SK-N-SH (cell line): Measurements from ENCODE around the gene ZNF780A. TPM values are rescaled to one million over a fixed set of nuclear protein-coding genes. Genes with fewer than 3 reads are reported as not detected.

Experiments used
- CTCF ChIA-PET: fragments of 300-600, 350-600 bp; formaldehyde crosslinking; extraction: SDS; loops from one replicate; lab custom pipeline; 2021; lab: Yijun Ruan, JAX
- POLR2A ChIA-PET: fragments of 350-600 bp; sonication (Branson Sonifier 250); formaldehyde crosslinking; extraction: SDS; loops from one replicate; lab custom pipeline; 2020; ENCODE audit warnings: antibody characterized with exemption, inconsistent platforms; lab: Yijun Ruan, JAX
- DNase-seq: peaks from one replicate; pipeline ENCODE4 v3.0.0; 2012
- H2AFZ ChIP-seq: fragments of 200-600 bp; sonication (generic); 2 replicates; pipeline ENCODE4 v1.8.1; 2016; ENCODE audit warnings: antibody characterized with exemption, mild to moderate bottlenecking, low read depth
- H3F3A ChIP-seq: fragments of 200-600 bp; sonication (generic); replicated peaks from 2 replicates; pipeline ENCODE3; 2016; ENCODE audit warnings: antibody characterized with exemption, mild to moderate bottlenecking; ENCODE audit not compliant: insufficient read depth
- H3K27ac ChIP-seq, 2 experiments: fragments of 200-500 bp in 1 of 2; fragments of 200-600 bp in 1 of 2; sonication (Bioruptor generic) in 1 of 2; sonication (generic), shearing (Covaris generic) in 1 of 2; 2 replicates each; pipeline versions ENCODE4 v1.5.1 to v1.6.1; 2014 to 2016; ENCODE audit warnings: low read depth in 2 of 2, inconsistent platforms in 1 of 2, low read length in 1 of 2, mild to moderate bottlenecking in 1 of 2, mixed read lengths in 1 of 2
- H3K27me3 ChIP-seq: fragments of 200-600 bp; sonication (generic), shearing (Covaris generic); 2 replicates; pipeline ENCODE4 v1.6.1; 2016; ENCODE audit warnings: mixed run types; ENCODE audit not compliant: insufficient read depth
- H3K36me3 ChIP-seq, 2 experiments: fragments of 200-500 bp in 1 of 2; fragments of 200-600 bp in 1 of 2; sonication (Bioruptor generic) in 1 of 2; sonication (generic) in 1 of 2; replicated peaks in 1 of 2; 2 replicates each; pipeline versions ENCODE3 to v1.5.1; 2014 to 2016; ENCODE audit warnings: low read length in 1 of 2, mild to moderate bottlenecking in 1 of 2; ENCODE audit not compliant: insufficient read depth in 2 of 2, control insufficient read depth in 1 of 2
- H3K4me1 ChIP-seq, 2 experiments: fragments of 200-500 bp in 1 of 2; fragments of 200-600 bp in 1 of 2; sonication (Bioruptor generic) in 1 of 2; sonication (generic), shearing (Covaris generic) in 1 of 2; 2 replicates each; pipeline versions ENCODE4 v1.5.1 to v1.6.1; 2014 to 2016; ENCODE audit warnings: low read depth in 1 of 2, low read length in 1 of 2, mixed run types in 1 of 2; ENCODE audit not compliant: insufficient read depth in 2 of 2, control insufficient read depth in 1 of 2
- H3K4me2 ChIP-seq: fragments of 200-600 bp; sonication (generic), shearing (Covaris generic); 2 replicates; pipeline ENCODE4 v1.6.1; 2017; ENCODE audit warnings: mixed run types
- H3K4me3 ChIP-seq, 2 experiments: fragments of 200-500 bp in 1 of 2; fragments of 200-600 bp in 1 of 2; sonication (Bioruptor generic) in 1 of 2; sonication (generic), shearing (Covaris generic) in 1 of 2; 2 replicates each; pipeline versions ENCODE4 v1.5.1 to v1.8.1; 2014 to 2016; ENCODE audit warnings: low read depth in 2 of 2, inconsistent platforms in 1 of 2, low read length in 1 of 2, mild to moderate bottlenecking in 1 of 2, mixed read lengths in 1 of 2, moderate library complexity in 1 of 2
- H3K79me2 ChIP-seq: fragments of 200-600 bp; sonication (generic); 2 replicates; pipeline ENCODE4 v1.8.1; 2017; ENCODE audit warnings: mild to moderate bottlenecking; ENCODE audit not compliant: insufficient read depth
- H3K9ac ChIP-seq: fragments of 200-600 bp; sonication (generic); 2 replicates; pipeline ENCODE4 v1.6.1; 2017; ENCODE audit warnings: mixed run types
- H3K9me2 ChIP-seq: fragments of 200-600 bp; sonication (generic); 2 replicates; pipeline ENCODE4 v1.6.1; 2017; ENCODE audit warnings: mixed run types
- H3K9me3 ChIP-seq: fragments of 200-600 bp; sonication (generic); 2 replicates; pipeline ENCODE4 v1.6.1; 2017; ENCODE audit warnings: mixed run types, mild to moderate bottlenecking, moderate library complexity
- H4K20me1 ChIP-seq: fragments of 200-600 bp; sonication (generic); 2 replicates; pipeline ENCODE4 v1.6.1; 2017; ENCODE audit warnings: mild to moderate bottlenecking, mixed run types; ENCODE audit not compliant: insufficient read depth
- ELF1 ChIP-seq: IDR thresholded peaks from 2 replicates; pipeline ENCODE4 v1.4.0; 2012
- EP300 ChIP-seq, 2 experiments: IDR thresholded peaks; 2 replicates each; pipeline versions ENCODE4 v1.4.0 to v1.6.1; 2012; ENCODE audit warnings: borderline replicate concordance in 1 of 2, low read depth in 1 of 2, low read length in 1 of 2
- FOXM1 ChIP-seq: IDR thresholded peaks from 2 replicates; pipeline ENCODE4 v1.4.0; 2012; ENCODE audit warnings: low read depth, mild to moderate bottlenecking
- GABPA ChIP-seq: IDR thresholded peaks from 2 replicates; pipeline ENCODE4 v1.4.0; 2012; ENCODE audit warnings: low read depth, mild to moderate bottlenecking
- GATA2 ChIP-seq: sonication (generic); formaldehyde crosslinking; IDR thresholded peaks from 2 replicates; pipeline ENCODE4 v1.5.0; 2020; ENCODE audit warnings: mild to moderate bottlenecking, missing genetic modification reagents
- JUND ChIP-seq: IDR thresholded peaks from 2 replicates; pipeline ENCODE4 v1.4.0; 2012
- MEF2A ChIP-seq: IDR thresholded peaks from 2 replicates; pipeline ENCODE4 v1.4.0; 2012; ENCODE audit warnings: low read depth, borderline replicate concordance
- MXI1 ChIP-seq: IDR thresholded peaks from 2 replicates; pipeline ENCODE4 v1.6.1; 2012; ENCODE audit warnings: mild to moderate bottlenecking, low read depth, low read length, improper control_type of control experiment
- NFIC ChIP-seq: IDR thresholded peaks from 2 replicates; pipeline ENCODE4 v1.4.0; 2012; ENCODE audit warnings: borderline replicate concordance
- NRF1 ChIP-seq: IDR thresholded peaks from 2 replicates; pipeline ENCODE4 v1.6.1; 2012; ENCODE audit warnings: low read depth, mild to moderate bottlenecking, low read length
- POLR2AphosphoS5 ChIP-seq: IDR thresholded peaks from 2 replicates; pipeline ENCODE4 v1.6.1; 2012; ENCODE audit warnings: low read depth, low read length
- RAD21 ChIP-seq: IDR thresholded peaks from 2 replicates; pipeline ENCODE4 v1.6.1; 2012; ENCODE audit warnings: mild to moderate bottlenecking, low read length
- RFX5 ChIP-seq: IDR thresholded peaks from 2 replicates; pipeline ENCODE4 v1.6.1; 2012; ENCODE audit warnings: mild to moderate bottlenecking, improper control_type of control experiment, low read length
- SIN3A ChIP-seq: IDR thresholded peaks from 2 replicates; pipeline ENCODE4 v1.6.1; 2012; ENCODE audit warnings: low read depth, mild to moderate bottlenecking, low read length, moderate library complexity, borderline replicate concordance
- TAF1 ChIP-seq: IDR thresholded peaks from 2 replicates; pipeline ENCODE4 v1.6.1; 2012; ENCODE audit warnings: low read depth, mild to moderate bottlenecking, low read length, moderate library complexity, borderline replicate concordance
- TCF12 ChIP-seq: IDR thresholded peaks from 2 replicates; pipeline ENCODE4 v1.4.0; 2012
- TEAD4 ChIP-seq: IDR thresholded peaks from 2 replicates; pipeline ENCODE4 v1.4.0; 2012; ENCODE audit warnings: mild to moderate bottlenecking, borderline replicate concordance; ENCODE audit not compliant: insufficient read depth
- YY1 ChIP-seq: IDR thresholded peaks from 2 replicates; pipeline ENCODE4 v1.4.0; 2012; ENCODE audit warnings: low read depth, mild to moderate bottlenecking
- WGBS: methylation state at CpG from one replicate; pipeline ENCODE4 v1.1.6; 2017; ENCODE audit warnings: low lambda C conversion rate; 5-methylcytosine and 5-hydroxymethylcytosine counted together
- polyA plus RNA-seq, 3 experiments: library from polyadenylated mRNA; depleted of rRNA; stranded (reverse); fragments of >200 nt; gene quantifications; 2 replicates each; pipeline ENCODE4 v1.2.3, GENCODE V29; 2012
- TF ChIP-seq, protein P1 (sequence below): fragments of 200-600 bp; sonication (generic); IDR thresholded peaks from 2 replicates; pipeline ENCODE4 v1.6.1; 2017; ENCODE audit warnings: antibody characterized with exemption, mild to moderate bottlenecking, moderate library complexity
- TF ChIP-seq, protein P2 (sequence below): IDR thresholded peaks from 2 replicates; pipeline ENCODE4 v1.4.0; 2012; ENCODE audit warnings: low read depth
- TF ChIP-seq, protein P3 (sequence below): fragments of 150-350 bp; IDR thresholded peaks from 2 replicates; pipeline ENCODE4 v1.6.1; 2017; ENCODE audit warnings: antibody characterized with exemption, low read length, low read depth, borderline replicate concordance
- TF ChIP-seq, protein P4 (sequence below): IDR thresholded peaks from 2 replicates; pipeline ENCODE4; 2012
- TF ChIP-seq, protein P5 (sequence below): IDR thresholded peaks from 2 replicates; pipeline ENCODE4 v1.4.0; 2012; ENCODE audit warnings: low read depth, borderline replicate concordance

The ZNF780A gene
- 7.1 and 8.8 TPM in 2 replicates for polyA plus RNA-seq (2012; rRNA removed)
- 9.7 and 14.1 TPM in 2 replicates for polyA plus RNA-seq (2012; cell fraction: cytosol; rRNA removed)
- 7.7 and 10.0 TPM in 2 replicates for polyA plus RNA-seq (2012; cell fraction: nucleus; rRNA removed)

DNA sequence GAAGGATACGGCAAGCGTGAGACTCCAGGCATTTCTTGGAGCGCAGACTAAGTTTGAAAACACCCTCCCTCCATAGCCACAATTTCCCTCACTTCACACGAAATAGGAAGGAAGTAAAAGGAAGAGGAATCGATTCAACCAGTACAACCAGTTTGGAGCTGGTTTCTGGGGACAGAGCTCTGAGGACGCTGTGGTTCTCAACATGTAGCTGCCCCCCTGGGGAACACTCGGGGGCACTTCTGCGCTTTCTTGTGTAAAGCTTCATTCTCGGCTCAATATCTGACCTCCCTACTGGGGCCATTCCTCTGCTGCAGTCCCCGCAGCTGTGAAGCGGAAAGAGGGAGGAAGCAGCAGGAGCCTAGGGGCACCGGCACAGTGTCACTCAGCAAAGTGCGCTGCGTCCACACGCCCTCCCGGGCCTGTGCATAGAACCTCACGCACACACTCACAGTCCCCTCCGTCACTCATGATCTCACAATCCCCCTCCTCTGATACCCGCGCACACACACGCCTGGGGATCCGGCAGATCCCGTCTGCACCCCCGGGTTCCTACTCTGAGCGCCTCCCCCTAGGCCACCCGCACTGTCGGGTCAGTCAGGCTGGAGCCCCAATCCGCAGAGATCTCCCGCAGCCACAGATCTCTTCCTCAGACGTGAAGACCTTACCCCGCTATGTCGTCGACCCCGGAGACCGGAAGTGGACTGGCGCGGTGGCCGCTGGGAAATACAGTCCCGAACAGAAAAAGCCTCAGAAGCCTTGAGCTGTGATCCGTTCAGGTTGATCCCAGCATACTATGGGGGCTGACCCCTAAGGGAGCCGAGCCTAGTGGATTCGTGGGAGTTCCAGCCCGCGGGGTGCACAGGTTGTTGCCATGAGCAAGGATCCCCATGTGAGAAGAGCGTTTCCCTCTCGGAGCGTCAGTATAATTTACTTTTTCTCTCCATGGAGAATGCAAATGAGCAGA is at the start of gene ZNF780A:
TSS of gene ZNF780A (minus strand) at position 703 of the 964 bp plus-strand sequence. CDS start 6,190 bp downstream, outside the sequence.
- H3K79me2 ChIP-seq, result peaks cover 37% of the 10 kb centered on the region
- no peaks in the 10 kb centered on the region for H3K27me3 ChIP-seq
- POLR2A ChIA-PET, result interaction anchor here (0.6 to 1.2 kb wide), 6 partner anchors 19 to 258 kb away, joined by 3 to 6 read pairs (median 3); partner anchors contain the start of genes PLD3, PSMC4 and ZNF780B
- peak within 1 kb of the TSS; percentile 100 for H2AFZ ChIP-seq
- no peaks in the 10 kb centered on the region for H3K9me2 ChIP-seq
- no peaks in the 10 kb centered on the region for H3F3A ChIP-seq
- peak within 1 kb of the TSS; percentile 82 to 94 for H3K27ac ChIP-seq
- no peaks in the 10 kb centered on the region for H3K9me3 ChIP-seq
- peak within 1 kb of the TSS; percentile 91 for H3K4me2 ChIP-seq
- CTCF ChIA-PET, result interaction anchor here (1.3 to 2.1 kb wide), 2 partner anchors 50 to 53 kb away, joined by 4 to 6 read pairs; no protein-coding TSS in a partner anchor
- WGBS, result 1% methylated on average over 46 of the region's 47 CpGs
- peaks cover 0 to 4% of the 10 kb centered on the region in 2 experiments; a peak in 2 of 4 replicates for H3K4me1 ChIP-seq
- H3K36me3 ChIP-seq, result peaks cover 0 to 5% of the 10 kb centered on the region in 2 experiments
- DNase-seq, result peak; percentile 83
- H4K20me1 ChIP-seq, result no peaks in the 10 kb centered on the region
- H3K4me3 ChIP-seq, result peak within 1 kb of the TSS; percentile 83 to 94
- H3K9ac ChIP-seq, result peak within 1 kb of the TSS; percentile 85
- TF ChIP-seq EP300 (IDR thresholded peaks at IDR 0.05; ENCODE audit: borderline replicate concordance in 1 of 2, low read depth in 1 of 2, low read length in 1 of 2) (no peak), RAD21 (no peak), GATA2 (CRISPR knock-in tag) (peak; percentile 22; the same call in 1 of the 2 replicates), SIN3A (0 out of 2 replicates have a peak, but pooled peaks have one; percentile 17), MEF2A (no peak), RFX5 (no peak), MXI1 (peak; percentile 72), NFIC (no peak), TAF1 (peak; percentile 76), GABPA (peak; percentile 79), POLR2AphosphoS5 (peak; percentile 95), NRF1 (no peak), TEAD4 (no peak), TCF12 (no peak), ELF1 (peak; percentile 80), FOXM1 (no peak), YY1 (peak; percentile 25; the same call in 1 of the 2 replicates), JUND (no peak)
- TF ChIP-seq, protein P1, sequence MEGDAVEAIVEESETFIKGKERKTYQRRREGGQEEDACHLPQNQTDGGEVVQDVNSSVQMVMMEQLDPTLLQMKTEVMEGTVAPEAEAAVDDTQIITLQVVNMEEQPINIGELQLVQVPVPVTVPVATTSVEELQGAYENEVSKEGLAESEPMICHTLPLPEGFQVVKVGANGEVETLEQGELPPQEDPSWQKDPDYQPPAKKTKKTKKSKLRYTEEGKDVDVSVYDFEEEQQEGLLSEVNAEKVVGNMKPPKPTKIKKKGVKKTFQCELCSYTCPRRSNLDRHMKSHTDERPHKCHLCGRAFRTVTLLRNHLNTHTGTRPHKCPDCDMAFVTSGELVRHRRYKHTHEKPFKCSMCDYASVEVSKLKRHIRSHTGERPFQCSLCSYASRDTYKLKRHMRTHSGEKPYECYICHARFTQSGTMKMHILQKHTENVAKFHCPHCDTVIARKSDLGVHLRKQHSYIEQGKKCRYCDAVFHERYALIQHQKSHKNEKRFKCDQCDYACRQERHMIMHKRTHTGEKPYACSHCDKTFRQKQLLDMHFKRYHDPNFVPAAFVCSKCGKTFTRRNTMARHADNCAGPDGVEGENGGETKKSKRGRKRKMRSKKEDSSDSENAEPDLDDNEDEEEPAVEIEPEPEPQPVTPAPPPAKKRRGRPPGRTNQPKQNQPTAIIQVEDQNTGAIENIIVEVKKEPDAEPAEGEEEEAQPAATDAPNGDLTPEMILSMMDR, result no peak
- TF ChIP-seq, protein P2, sequence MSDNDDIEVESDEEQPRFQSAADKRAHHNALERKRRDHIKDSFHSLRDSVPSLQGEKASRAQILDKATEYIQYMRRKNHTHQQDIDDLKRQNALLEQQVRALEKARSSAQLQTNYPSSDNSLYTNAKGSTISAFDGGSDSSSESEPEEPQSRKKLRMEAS, result peak; percentile 65
- TF ChIP-seq, protein P3, sequence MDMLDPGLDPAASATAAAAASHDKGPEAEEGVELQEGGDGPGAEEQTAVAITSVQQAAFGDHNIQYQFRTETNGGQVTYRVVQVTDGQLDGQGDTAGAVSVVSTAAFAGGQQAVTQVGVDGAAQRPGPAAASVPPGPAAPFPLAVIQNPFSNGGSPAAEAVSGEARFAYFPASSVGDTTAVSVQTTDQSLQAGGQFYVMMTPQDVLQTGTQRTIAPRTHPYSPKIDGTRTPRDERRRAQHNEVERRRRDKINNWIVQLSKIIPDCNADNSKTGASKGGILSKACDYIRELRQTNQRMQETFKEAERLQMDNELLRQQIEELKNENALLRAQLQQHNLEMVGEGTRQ, result no peak
- TF ChIP-seq, protein P4, sequence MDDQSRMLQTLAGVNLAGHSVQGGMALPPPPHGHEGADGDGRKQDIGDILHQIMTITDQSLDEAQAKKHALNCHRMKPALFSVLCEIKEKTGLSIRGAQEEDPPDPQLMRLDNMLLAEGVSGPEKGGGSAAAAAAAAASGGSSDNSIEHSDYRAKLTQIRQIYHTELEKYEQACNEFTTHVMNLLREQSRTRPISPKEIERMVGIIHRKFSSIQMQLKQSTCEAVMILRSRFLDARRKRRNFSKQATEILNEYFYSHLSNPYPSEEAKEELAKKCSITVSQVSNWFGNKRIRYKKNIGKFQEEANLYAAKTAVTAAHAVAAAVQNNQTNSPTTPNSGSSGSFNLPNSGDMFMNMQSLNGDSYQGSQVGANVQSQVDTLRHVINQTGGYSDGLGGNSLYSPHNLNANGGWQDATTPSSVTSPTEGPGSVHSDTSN, result no peak
- TF ChIP-seq, protein P5, sequence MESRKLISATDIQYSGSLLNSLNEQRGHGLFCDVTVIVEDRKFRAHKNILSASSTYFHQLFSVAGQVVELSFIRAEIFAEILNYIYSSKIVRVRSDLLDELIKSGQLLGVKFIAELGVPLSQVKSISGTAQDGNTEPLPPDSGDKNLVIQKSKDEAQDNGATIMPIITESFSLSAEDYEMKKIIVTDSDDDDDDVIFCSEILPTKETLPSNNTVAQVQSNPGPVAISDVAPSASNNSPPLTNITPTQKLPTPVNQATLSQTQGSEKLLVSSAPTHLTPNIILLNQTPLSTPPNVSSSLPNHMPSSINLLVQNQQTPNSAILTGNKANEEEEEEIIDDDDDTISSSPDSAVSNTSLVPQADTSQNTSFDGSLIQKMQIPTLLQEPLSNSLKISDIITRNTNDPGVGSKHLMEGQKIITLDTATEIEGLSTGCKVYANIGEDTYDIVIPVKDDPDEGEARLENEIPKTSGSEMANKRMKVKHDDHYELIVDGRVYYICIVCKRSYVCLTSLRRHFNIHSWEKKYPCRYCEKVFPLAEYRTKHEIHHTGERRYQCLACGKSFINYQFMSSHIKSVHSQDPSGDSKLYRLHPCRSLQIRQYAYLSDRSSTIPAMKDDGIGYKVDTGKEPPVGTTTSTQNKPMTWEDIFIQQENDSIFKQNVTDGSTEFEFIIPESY, result no peak
